Measurements from ENCODE around the gene SPEM3. TPM values are rescaled to one million over a fixed set of nuclear protein-coding genes. Genes with fewer than 3 reads are reported as not detected.
A peak's percentile ranks its signal among the peaks of the same experiment; 100 is the strongest.

SPEM3 gene
- total and polyA plus RNA-seq, 10 donors = not detected

- Histone ChIP-seq H3K27ac (no peak overlapping the region), H3K4me1 (peaks cover 14 to 27% (median 21%) of the 10 kb centered on the region in 6 donors), H3K36me3 (no peaks in the 10 kb centered on the region), H3K27me3 (replicated peaks in 1 of 7) (peaks cover 0 to 1% (median 0%) of the 10 kb centered on the region in 7 donors), H3K4me3 (no peak overlapping the region), H3K9me3 (no peaks in the 10 kb centered on the region)
- TF ChIP-seq CTCF (IDR thresholded peaks at IDR 0.05 in 8 of 11, conservative IDR thresholded peaks at IDR 0.05 in 3 of 11) (no peak), POLR2A (IDR thresholded peaks at IDR 0.05) (no peak)
- intact Hi-C loops (cut with DNase I; ENCODE audit: low total_unique reads) = no loop called here
- DNase-seq = no peak
- 92 to 95% (median 94%) methylated on average over 10 to 11 of the region's 11 CpGs for WGBS, 5 donors
Measured at GRCh38 chr17:7432296-7432695, 3.6 kb downstream of the SPEM3 start.

- no peak for TF ChIP-seq POLR2A (IDR thresholded peaks at IDR 0.05)
- peak in 10 of 11 experiments; percentile 12 to 56 (median 41) for TF ChIP-seq CTCF (IDR thresholded peaks at IDR 0.05 in 8 of 11, conservative IDR thresholded peaks at IDR 0.05 in 3 of 11)
- peak in 1 of 3 donors; percentile 48 for TF ChIP-seq POLR2AphosphoS5 (IDR thresholded peaks at IDR 0.05)
- Histone ChIP-seq H3K27me3 (replicated peaks in 1 of 7) (peaks cover 0 to 37% (median 26%) of the 10 kb centered on the region in 7 donors), H3K4me3 (peak overlapping the region; percentile 62 to 84 (median 72)), H3K27ac (peak overlapping the region; percentile 78 to 93 (median 87)), H3K4me1 (peaks cover 31 to 63% (median 56%) of the 10 kb centered on the region in 6 donors), H3K36me3 (no peaks in the 10 kb centered on the region), H3K9me3 (no peaks in the 10 kb centered on the region)
- intact Hi-C loops (cut with DNase I; ENCODE audit: low total_unique reads) = loop anchor here (5.0 kb wide), 2 partner anchors 79 to 126 kb away; partner anchors contain the start of genes SENP3 and TMEM95
- peak; percentile 90 for DNase-seq
- 5 to 9% (median 9%) methylated on average over 40 to 49 of the region's 49 CpGs for WGBS, 5 donors
Measured at GRCh38 chr17:7435676-7436555, 7.3 kb downstream of the SPEM3 start.

- Histone ChIP-seq H3K27me3 (replicated peaks in 1 of 7) (peaks cover 0 to 46% (median 28%) of the 10 kb centered on the region in 7 donors), H3K9me3 (no peaks in the 10 kb centered on the region), H3K4me3 (peak overlapping the region; percentile 10 to 84 (median 70)), H3K27ac (peak overlapping the region; percentile 48 to 93 (median 87)), H3K36me3 (no peaks in the 10 kb centered on the region), H3K4me1 (peaks cover 31 to 68% (median 58%) of the 10 kb centered on the region in 6 donors)
- intact Hi-C loops (cut with DNase I; ENCODE audit: low total_unique reads) = loop anchor here (5.0 kb wide), 2 partner anchors 79 to 126 kb away; partner anchors contain the start of genes SENP3 and TMEM95
- DNase-seq = peak; percentile 97
- TF ChIP-seq POLR2AphosphoS5 (IDR thresholded peaks at IDR 0.05) = peak; percentile 67 to 80 (median 77)
- peak; percentile 35 to 95 (median 83) for TF ChIP-seq CTCF (IDR thresholded peaks at IDR 0.05 in 8 of 11, conservative IDR thresholded peaks at IDR 0.05 in 3 of 11)
- TF ChIP-seq POLR2A (IDR thresholded peaks at IDR 0.05) = no peak
- WGBS, 5 donors = 11 to 28% (median 16%) methylated on average over 37 to 92 of the region's 92 CpGs
Measured at GRCh38 chr17:7436556-7437368, 8.1 kb downstream of the SPEM3 start.

Measured in spleen (tissue), 11 donors.